Activated T-cell treated with anti-CD3 and anti-CD28 coated beads, Interleukin-2, amount 50 U/mL, for 24 hours (primary cell): ENCODE measurements around the gene IL22RA1.

Experiments
- DNase-seq: peaks from one replicate; pipeline ENCODE4 v3.0.0-alpha.2; 2020
- H3K27ac Mint-ChIP-seq: 2 replicates; pipeline ENCODE4 v1.8.0; 2020; ENCODE audit warnings: mild to moderate bottlenecking, mixed read lengths
- H3K27me3 Mint-ChIP-seq: 2 replicates; pipeline ENCODE4 v1.8.0; 2020; ENCODE audit warnings: mixed read lengths
- H3K36me3 Mint-ChIP-seq: 2 replicates; pipeline ENCODE4 v1.8.0; 2020; ENCODE audit warnings: low read depth, mixed read lengths
- H3K4me1 Mint-ChIP-seq: 2 replicates; pipeline ENCODE4 v1.8.0; 2020; ENCODE audit warnings: low read depth, mixed read lengths
- H3K4me3 Mint-ChIP-seq: 2 replicates; pipeline ENCODE4 v1.8.0; 2020; ENCODE audit warnings: mild to moderate bottlenecking, moderate library complexity, mixed read lengths
- H3K9me3 Mint-ChIP-seq: 2 replicates; pipeline ENCODE4 v1.8.0; 2020; ENCODE audit warnings: mixed read lengths

Gene IL22RA1

GRCh38 chr1:24108334-24109165, 34.4 kb downstream of the IL22RA1 start:
- no peak for DNase-seq
- H3K4me1 Mint-ChIP-seq: peaks cover 7% of the 10 kb centered on the region
- H3K27ac Mint-ChIP-seq: no peak overlapping the region
- no peaks in the 10 kb centered on the region for H3K36me3 Mint-ChIP-seq
- H3K27me3 Mint-ChIP-seq: peaks cover 18% of the 10 kb centered on the region
- no peak overlapping the region for H3K4me3 Mint-ChIP-seq
- H3K9me3 Mint-ChIP-seq: no peaks in the 10 kb centered on the region

- Mint-ChIP-seq H3K4me3 (no peak overlapping the region), H3K9me3 (no peaks in the 10 kb centered on the region), H3K27me3 (peaks cover 10% of the 10 kb centered on the region), H3K4me1 (peaks cover 4% of the 10 kb centered on the region), H3K27ac (no peak overlapping the region), H3K36me3 (no peaks in the 10 kb centered on the region)
- no peak for DNase-seq
These were observed 35.3 kb downstream of the IL22RA1 start for GRCh38 chr1:24107462-24108138.

- Mint-ChIP-seq H3K4me3 (no peak overlapping the region), H3K27me3 (no peaks in the 10 kb centered on the region), H3K4me1 (no peaks in the 10 kb centered on the region), H3K27ac (no peak overlapping the region), H3K36me3 (no peaks in the 10 kb centered on the region), H3K9me3 (no peaks in the 10 kb centered on the region)
- DNase-seq: no peak
These were observed 37.4 kb downstream of the IL22RA1 start for GRCh38 chr1:24105368-24106160.

GRCh38 chr1:24104854-24105253, 38.1 kb downstream of the IL22RA1 start:
- DNase-seq: no peak
- Mint-ChIP-seq H3K27me3 (no peaks in the 10 kb centered on the region), H3K4me3 (no peak overlapping the region), H3K27ac (no peak overlapping the region), H3K4me1 (no peaks in the 10 kb centered on the region), H3K9me3 (no peaks in the 10 kb centered on the region), H3K36me3 (no peaks in the 10 kb centered on the region)

- no peaks in the 10 kb centered on the region for H3K9me3 Mint-ChIP-seq
- H3K36me3 Mint-ChIP-seq: no peaks in the 10 kb centered on the region
- no peaks in the 10 kb centered on the region for H3K27me3 Mint-ChIP-seq
- DNase-seq: no peak
- H3K27ac Mint-ChIP-seq: no peak overlapping the region
- no peaks in the 10 kb centered on the region for H3K4me1 Mint-ChIP-seq
- H3K4me3 Mint-ChIP-seq: no peak overlapping the region
These were observed 39.1 kb downstream of the IL22RA1 start for GRCh38 chr1:24103879-24104278.

GRCh38 chr1:24103408-24103807, 39.5 kb downstream of the IL22RA1 start:
- Mint-ChIP-seq H3K27ac (no peak overlapping the region), H3K36me3 (no peaks in the 10 kb centered on the region), H3K27me3 (no peaks in the 10 kb centered on the region), H3K4me1 (no peaks in the 10 kb centered on the region), H3K4me3 (no peak overlapping the region), H3K9me3 (no peaks in the 10 kb centered on the region)
- DNase-seq: no peak

GRCh38 chr1:24102961-24103360, 40.0 kb downstream of the IL22RA1 start:
- Mint-ChIP-seq H3K36me3 (no peaks in the 10 kb centered on the region), H3K27ac (no peak overlapping the region), H3K27me3 (no peaks in the 10 kb centered on the region), H3K4me3 (no peak overlapping the region), H3K9me3 (no peaks in the 10 kb centered on the region), H3K4me1 (no peaks in the 10 kb centered on the region)
- DNase-seq: no peak

- no peaks in the 10 kb centered on the region for H3K4me1 Mint-ChIP-seq
- H3K36me3 Mint-ChIP-seq: no peaks in the 10 kb centered on the region
- H3K9me3 Mint-ChIP-seq: no peaks in the 10 kb centered on the region
- no peaks in the 10 kb centered on the region for H3K27me3 Mint-ChIP-seq
- H3K27ac Mint-ChIP-seq: no peak overlapping the region
- DNase-seq: no peak
- H3K4me3 Mint-ChIP-seq: no peak overlapping the region
These were observed 40.9 kb downstream of the IL22RA1 start for GRCh38 chr1:24101796-24102586.

GRCh38 chr1:24100945-24101737, 41.8 kb downstream of the IL22RA1 start:
- H3K4me3 Mint-ChIP-seq: no peak overlapping the region
- H3K27ac Mint-ChIP-seq: no peak overlapping the region
- H3K36me3 Mint-ChIP-seq: no peaks in the 10 kb centered on the region
- H3K4me1 Mint-ChIP-seq: no peaks in the 10 kb centered on the region
- no peaks in the 10 kb centered on the region for H3K9me3 Mint-ChIP-seq
- no peak for DNase-seq
- H3K27me3 Mint-ChIP-seq: no peaks in the 10 kb centered on the region

GRCh38 chr1:24098943-24099638, 43.8 kb downstream of the IL22RA1 start:
- no peaks in the 10 kb centered on the region for H3K36me3 Mint-ChIP-seq
- no peaks in the 10 kb centered on the region for H3K4me1 Mint-ChIP-seq
- no peaks in the 10 kb centered on the region for H3K27me3 Mint-ChIP-seq
- DNase-seq: no peak
- no peak overlapping the region for H3K4me3 Mint-ChIP-seq
- H3K9me3 Mint-ChIP-seq: no peaks in the 10 kb centered on the region
- no peak overlapping the region for H3K27ac Mint-ChIP-seq

GRCh38 chr1:24098102-24098501, 44.8 kb downstream of the IL22RA1 start:
- no peak overlapping the region for H3K4me3 Mint-ChIP-seq
- H3K27me3 Mint-ChIP-seq: no peaks in the 10 kb centered on the region
- no peak overlapping the region for H3K27ac Mint-ChIP-seq
- no peak for DNase-seq
- no peaks in the 10 kb centered on the region for H3K4me1 Mint-ChIP-seq
- no peaks in the 10 kb centered on the region for H3K9me3 Mint-ChIP-seq
- no peaks in the 10 kb centered on the region for H3K36me3 Mint-ChIP-seq

- H3K4me3 Mint-ChIP-seq: no peak overlapping the region
These were observed 45.3 kb downstream of the IL22RA1 start for GRCh38 chr1:24097663-24098062.

GRCh38 chr1:24096739-24097103, 46.2 kb downstream of the IL22RA1 start:
- Mint-ChIP-seq H3K4me3 (no peak overlapping the region), H3K27me3 (no peaks in the 10 kb centered on the region), H3K27ac (no peak overlapping the region), H3K36me3 (no peaks in the 10 kb centered on the region), H3K9me3 (no peaks in the 10 kb centered on the region), H3K4me1 (no peaks in the 10 kb centered on the region)
- DNase-seq: no peak

More at GRCh38 chr1:24097663-24098062, 45.3 kb downstream of the IL22RA1 start:
- Mint-ChIP-seq H3K9me3 (no peaks in the 10 kb centered on the region), H3K27me3 (no peaks in the 10 kb centered on the region), H3K36me3 (no peaks in the 10 kb centered on the region), H3K27ac (no peak overlapping the region), H3K4me1 (no peaks in the 10 kb centered on the region)
- DNase-seq: no peak
